Measurements from ENCODE around the gene B4GALNT1. TPM values are rescaled to one million over a fixed set of nuclear protein-coding genes. Genes with fewer than 3 reads are reported as not detected.

B4GALNT1 gene
- total and polyA plus RNA-seq, 10 of the 15 experiments (the other 5 are each of a cell fraction or from before 2014, with no cell fraction given) = 0.01 to 0.38 (median 0.14) TPM; not detected in 3

- peak; percentile 92 for ATAC-seq
- H3K27me3 ChIP-seq (replicated peaks in 1 of 2; ENCODE audit: control insufficient read depth in 2 of 2, insufficient read depth in 2 of 2, low read length in 1 of 2) = peaks cover 28 to 31% of the 10 kb centered on the region in 2 experiments; a peak in 3 of 4 replicates
- H3K4me1 ChIP-seq (ENCODE audit: control insufficient read depth, insufficient read depth, low read length) = peaks cover 6% of the 10 kb centered on the region
- ChIA-PET RAD21 (ENCODE audit: unreplicated experiment) (interaction anchor here (1.1 to 2.9 kb wide), 4 partner anchors 36 to 163 kb away, joined by 3 to 28 read pairs (median 8); no protein-coding TSS in a partner anchor), SMC1A (ENCODE audit: uncharacterized antibody, unreplicated experiment) (interaction anchor here (0.9 to 1.9 kb wide), 12 partner anchors 7 to 163 kb away, joined by 3 to 16 read pairs (median 4); partner anchors contain the start of gene PIP4K2C), POLR2A (interaction anchor here (1.2 kb wide), 1 partner anchor 10 kb away, joined by 3 read pairs; the partner anchor contains the start of gene ARHGEF25), CTCF (interaction anchor here (0.9 to 7.8 kb wide), 8 partner anchors 7 to 97 kb away, joined by 3 to 119 read pairs (median 6); no protein-coding TSS in a partner anchor)
- no peaks in the 10 kb centered on the region for H3K79me2 ChIP-seq (ENCODE audit: control insufficient read depth, insufficient read depth, low read length)
- no peaks in the 10 kb centered on the region for H4K20me1 ChIP-seq (ENCODE audit: control insufficient read depth, insufficient read depth)
- in situ Hi-C loops (cut with MboI) = no loop called here
- 0 out of 2 replicates have a peak overlapping the region, but pooled peaks have one; percentile 16 for H3K4me3 ChIP-seq
- DNase-seq (ENCODE audit: low read depth, low spot score) = no peak
- FAIRE-seq = peak; percentile 62
- H3K36me3 ChIP-seq (ENCODE audit: control insufficient read depth in 2 of 2, insufficient read depth in 2 of 2, low read length in 1 of 2) = no peaks in the 10 kb centered on the region
- intact Hi-C loops (cut with micrococcal nuclease; ENCODE audit: unreplicated experiment) = loop anchor here (1.0 to 5.0 kb wide), 2 partner anchors 38 to 164 kb away; partner anchors contain the start of genes GLI1 and INHBE
- peak overlapping the region; percentile 80 for H3K4me2 ChIP-seq (ENCODE audit: control insufficient read depth, insufficient read depth)
- TF ChIP-seq RUNX3 (IDR thresholded peaks at IDR 0.05; ENCODE audit: low read length) (peak; percentile 46), ELK1 (IDR thresholded peaks at IDR 0.05; ENCODE audit: low read depth, low read length) (no peak), YY1 (IDR thresholded peaks at IDR 0.05; ENCODE audit: low read depth, low read length) (peak; percentile 45; the same call in 1 of the 2 replicates), SREBF1 (IDR thresholded peaks at IDR 0.05; ENCODE audit: low read length) (no peak), CTCF (IDR thresholded peaks at IDR 0.05 in 2 of 3, conservative IDR thresholded peaks at IDR 0.05 in 1 of 3; ENCODE audit: control insufficient read depth in 2 of 3, extremely low read depth in 1 of 3, insufficient read depth in 1 of 3, low read depth in 3 of 3, low read length in 3 of 3) (peak; percentile 80 to 90 (median 80)), RAD21 (IDR thresholded peaks at IDR 0.05; ENCODE audit: insufficient read depth, low read depth, low read length) (peak; percentile 58), SMARCA5 (IDR thresholded peaks at IDR 0.05) (peak; percentile 65; the same call in 1 of the 2 replicates), NR2F1 (conservative IDR thresholded peaks at IDR 0.05) (0 out of 2 replicates have a peak, but pooled peaks have one; percentile 20), RB1 (IDR thresholded peaks at IDR 0.05; ENCODE audit: borderline replicate concordance) (peak; percentile 67; the same call in 1 of the 2 replicates), LARP7 (IDR thresholded peaks at IDR 0.05) (peak; percentile 72; the same call in 1 of the 2 replicates), SUZ12 (IDR thresholded peaks at IDR 0.05; ENCODE audit: unreplicated experiment) (peak; percentile 8), SMC3 (IDR thresholded peaks at IDR 0.05; ENCODE audit: borderline replicate concordance, low read length) (peak; percentile 85), EZH2 (IDR thresholded peaks at IDR 0.05; ENCODE audit: borderline replicate concordance, control insufficient read depth, low read depth, low read length) (no peak), NFYA (IDR thresholded peaks at IDR 0.05; ENCODE audit: borderline replicate concordance, low read depth, low read length) (no peak), GATAD2B (conservative IDR thresholded peaks at IDR 0.05; ENCODE audit: low read depth) (peak; percentile 60; the same call in 1 of the 2 replicates), NBN (IDR thresholded peaks at IDR 0.05) (0 out of 2 replicates have a peak, but pooled peaks have one; percentile 44), IKZF1 (conservative IDR thresholded peaks at IDR 0.05) (0 out of 2 replicates have a peak, but pooled peaks have one; percentile 37)
- no TSS peak for BruUV-seq (replicated peaks)
- WGBS (ENCODE audit: insufficient coverage, insufficient replicate concordance, low lambda C conversion rate, missing lambda C conversion rate) = 9% methylated on average over 49 of the region's 49 CpGs
- no peak overlapping the region for H3K27ac ChIP-seq (ENCODE audit: control insufficient read depth, insufficient read depth)
- H3K9me3 ChIP-seq (replicated peaks; ENCODE audit: control insufficient read depth, insufficient read depth, low read length) = no peaks in the 10 kb centered on the region
- H2AFZ ChIP-seq (ENCODE audit: control insufficient read depth, low read depth, low read length) = peak overlapping the region; percentile 39; the same call in 1 of the 2 replicates
- no peak overlapping the region for H3K9ac ChIP-seq (ENCODE audit: control insufficient read depth, insufficient read depth, low read length)
Measured at GRCh38 chr12:57621497-57622292, 11.3 kb downstream of the B4GALNT1 start.
